Transverse colon (tissue), 4 donors: ENCODE data around the gene GPATCH11.

Experiments
- CTCF ChIP-seq, 5 experiments: fragments of 200-600 bp in 3 of 5; fragments of 450-650 bp in 2 of 5; sonication (generic) in 3 of 5; IDR thresholded peaks; 1 replicate in 2 of 5; 2 replicates in 3 of 5; pipeline ENCODE4 v1.5.1; 2016 to 2017; ENCODE audit warnings: antibody characterized with exemption in 5 of 5, inconsistent platforms in 3 of 5, mild to moderate bottlenecking in 2 of 5, moderate library complexity in 1 of 5
- EP300 ChIP-seq: sonication (generic); formaldehyde crosslinking; IDR thresholded peaks from one replicate; pipeline ENCODE4 v1.6.1; 2017; ENCODE audit warnings: antibody characterized with exemption, low read depth
- POLR2A ChIP-seq: fragments of 450-650 bp; IDR thresholded peaks from one replicate; pipeline ENCODE4 v1.6.1; 2016; ENCODE audit warnings: antibody characterized with exemption, mild to moderate bottlenecking, moderate library complexity
- POLR2AphosphoS5 ChIP-seq, 3 donors: sonication (generic); formaldehyde crosslinking; IDR thresholded peaks; one replicate each; pipeline ENCODE4 v1.6.1; 2016; ENCODE audit warnings: antibody characterized with exemption in 3 of 3

DNA sequence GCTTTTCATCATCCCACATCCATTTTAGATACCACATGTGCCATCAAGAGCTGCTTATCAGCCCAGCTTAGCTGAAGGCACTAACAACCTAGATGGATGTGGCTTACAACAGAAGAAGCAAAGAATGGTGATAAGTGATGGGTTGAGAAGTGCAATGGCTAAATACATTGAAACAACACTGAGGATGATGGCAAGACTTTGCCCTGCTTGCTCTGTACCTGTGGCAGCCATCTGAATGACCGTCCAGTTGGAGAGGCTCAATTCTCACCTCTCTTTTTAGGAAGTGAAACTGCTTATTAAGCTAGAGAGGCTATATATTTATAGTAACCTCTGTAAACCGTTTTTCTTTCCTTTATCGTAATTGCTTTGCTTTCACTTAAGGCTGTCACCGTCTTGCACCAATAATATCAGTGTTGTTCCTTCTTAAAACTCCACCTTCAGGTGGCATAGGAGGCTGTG is 5.7 kb downstream of the GPATCH11 start:
- TF ChIP-seq CTCF (IDR thresholded peaks at IDR 0.05) (no peak), POLR2AphosphoS5 (IDR thresholded peaks at IDR 0.05) (no peak), POLR2A (no peak), EP300 (no peak)
